Activated gamma-delta T cell treated with anti-CD3 and anti-CD28 coated beads, Interleukin-2, amount 50 U/mL, for 16 hours (primary cell): ENCODE measurements around the gene BTBD2.
"Not testable (repeated sequence)": the region's sequence is repeated elsewhere in the genome, so short reads cannot be mapped to it uniquely, and the experiment has no call there.

Experiments
- DNase-seq: peaks from one replicate; pipeline ENCODE4 v3.0.0-alpha.2; 2020; ENCODE audit warnings: low read depth

BTBD2 gene

DNA sequence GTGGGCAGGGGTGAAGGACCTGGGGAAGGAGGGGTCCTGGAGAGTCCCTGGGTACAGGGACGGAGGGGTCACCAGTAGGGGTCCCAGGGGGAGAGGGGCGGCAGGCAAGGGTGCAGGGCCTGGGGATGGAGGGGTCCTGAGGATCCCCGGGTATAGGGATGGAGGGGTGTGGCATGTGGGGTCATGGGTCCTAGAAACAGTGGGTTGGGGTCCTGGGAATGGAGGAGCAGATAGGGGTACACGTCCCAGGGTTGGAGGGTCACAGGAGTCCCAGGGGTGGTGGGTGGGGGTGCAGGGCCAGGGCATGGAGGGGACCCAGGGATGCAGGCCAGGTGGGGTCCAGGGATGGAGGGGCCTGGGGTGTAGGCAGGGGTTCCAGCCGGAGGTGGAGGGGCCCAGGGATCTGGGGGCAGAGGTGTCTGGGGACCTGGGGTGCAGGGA, 1.4 kb downstream of the BTBD2 start:
- no peak for DNase-seq

DNA sequence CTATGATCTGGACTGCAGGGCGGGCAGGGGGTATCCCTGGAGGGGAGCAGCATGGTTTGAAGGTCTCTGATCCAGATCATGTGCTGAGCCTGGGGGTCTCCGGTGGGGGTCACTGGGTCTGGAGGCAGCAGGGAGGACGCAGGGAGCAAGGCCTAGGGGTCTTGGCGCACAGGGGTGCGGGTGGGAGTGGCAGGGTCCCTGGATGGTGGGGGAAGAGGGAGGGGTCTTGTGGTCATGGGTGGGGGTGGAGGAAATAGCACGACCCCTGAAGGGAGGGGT, 1.9 kb downstream of the BTBD2 start:
- no peak for DNase-seq

DNA sequence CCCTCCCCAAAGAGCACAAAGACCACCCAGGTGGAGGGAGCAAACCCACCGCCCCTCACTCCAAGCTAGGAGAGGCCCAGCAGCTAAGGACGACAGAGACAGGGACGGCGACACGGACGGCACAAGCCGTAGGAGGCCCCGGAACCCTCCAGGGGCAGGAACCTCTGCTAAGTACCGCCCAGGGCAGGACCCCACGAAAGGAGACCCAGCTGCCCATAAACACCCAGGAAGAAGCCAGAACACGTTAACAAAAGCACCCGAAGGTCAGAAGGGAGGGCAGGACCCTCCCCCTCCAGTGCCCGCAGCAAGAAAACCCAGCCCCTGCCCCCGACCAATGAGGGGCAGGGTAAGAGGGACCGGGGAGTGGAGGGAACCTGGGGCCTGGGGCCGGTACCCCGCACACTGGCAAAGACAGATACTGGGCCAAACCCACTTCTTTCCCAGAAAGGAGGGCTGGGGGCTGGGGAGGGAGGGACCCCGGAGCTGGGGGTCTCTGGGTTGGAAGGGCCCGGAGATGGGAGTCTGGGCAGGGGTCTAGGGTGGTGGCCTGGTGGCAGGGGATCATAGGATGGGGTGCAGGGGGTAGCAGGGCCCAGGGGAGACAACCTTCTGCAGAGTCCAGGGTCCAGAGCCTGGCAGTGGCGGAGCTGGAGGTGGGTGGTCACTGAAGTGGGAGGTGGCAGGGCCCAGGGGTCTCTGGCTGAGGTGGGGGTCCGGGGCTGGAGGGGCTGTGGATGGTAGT, 2.4 kb downstream of the BTBD2 start:
- no peak for DNase-seq

DNA sequence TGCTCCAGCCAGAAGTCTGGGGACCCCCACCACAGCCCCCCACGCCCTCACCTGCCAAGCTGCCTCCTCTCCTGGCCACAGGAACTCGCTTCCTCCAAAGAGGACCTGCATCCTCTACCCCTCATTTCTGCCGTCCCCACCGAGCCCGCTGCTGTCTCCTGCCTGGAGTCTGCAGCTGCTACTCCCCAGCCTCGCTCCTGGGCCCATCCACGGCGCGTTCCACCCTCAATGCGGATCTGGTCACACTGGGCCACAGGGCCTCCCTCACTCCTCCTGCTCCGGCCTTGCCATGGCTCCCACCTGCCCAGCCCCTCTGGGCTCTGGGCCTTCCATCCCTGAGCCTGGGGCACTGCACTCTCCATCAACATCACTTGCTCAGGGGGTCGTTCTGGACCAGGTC, 4.3 kb downstream of the BTBD2 start:
- no peak for DNase-seq

DNA sequence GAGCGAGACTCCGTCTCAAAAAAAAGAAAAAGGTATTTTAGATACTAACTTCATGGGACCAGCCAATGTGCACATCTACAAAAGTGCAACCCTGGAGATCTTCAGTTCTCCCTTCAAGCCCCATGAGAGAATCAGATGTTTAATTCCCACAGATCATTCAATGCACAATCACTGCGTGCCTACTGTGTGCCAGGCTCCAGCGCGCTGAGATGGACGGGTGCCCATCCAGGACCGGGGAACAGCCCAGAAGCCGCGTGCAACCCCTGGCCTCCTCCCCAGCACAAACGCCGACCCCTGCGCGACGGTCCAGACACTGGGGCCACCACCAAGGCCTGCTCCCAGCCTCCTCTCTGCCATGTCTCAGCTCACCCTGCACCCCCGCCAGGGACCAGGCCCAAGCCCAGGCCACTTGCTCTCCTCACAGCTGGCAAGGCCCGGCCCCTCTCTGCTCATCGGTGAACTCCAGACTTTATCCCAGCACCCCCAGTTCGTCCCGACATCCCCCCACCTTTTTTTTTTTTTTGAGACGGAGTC, 5.3 kb downstream of the BTBD2 start:
- no peak for DNase-seq

GRCh38 chr19:2003874-2004273, 11.6 kb downstream of the BTBD2 start:
- DNase-seq, result no peak

DNA sequence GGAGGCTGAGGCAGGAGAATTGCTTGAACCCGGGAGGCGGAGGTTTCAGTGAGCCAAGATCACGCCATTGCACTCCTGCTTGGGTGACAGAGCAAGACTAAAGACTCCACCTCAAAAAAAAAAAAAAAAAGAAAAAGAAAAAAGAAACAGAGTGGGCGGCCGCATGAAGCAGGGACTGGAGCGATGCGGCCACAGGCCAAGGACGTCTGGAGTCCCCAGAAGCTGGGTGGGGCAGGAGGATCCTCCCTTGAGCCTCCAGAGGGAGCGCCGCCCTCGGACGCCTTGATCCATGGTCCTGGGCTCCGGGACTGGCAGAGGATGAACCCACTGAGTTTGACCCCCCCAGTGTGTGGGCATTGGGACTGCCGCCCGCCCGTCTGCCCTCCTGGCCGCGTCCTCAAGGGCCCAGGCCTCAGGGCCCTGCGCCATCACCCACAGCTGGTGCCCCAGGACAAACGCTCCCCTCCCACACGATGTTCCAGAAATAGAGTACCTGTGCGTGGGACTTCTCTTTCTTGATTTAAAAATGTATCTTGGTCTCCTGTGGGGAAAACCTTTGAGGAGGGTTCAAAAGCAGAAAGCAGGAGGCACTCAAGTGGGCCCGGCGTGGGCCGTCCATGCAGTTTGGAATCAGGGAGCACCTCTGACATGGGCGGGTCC, 15.5 kb downstream of the BTBD2 start:
- DNase-seq, result no peak

DNA sequence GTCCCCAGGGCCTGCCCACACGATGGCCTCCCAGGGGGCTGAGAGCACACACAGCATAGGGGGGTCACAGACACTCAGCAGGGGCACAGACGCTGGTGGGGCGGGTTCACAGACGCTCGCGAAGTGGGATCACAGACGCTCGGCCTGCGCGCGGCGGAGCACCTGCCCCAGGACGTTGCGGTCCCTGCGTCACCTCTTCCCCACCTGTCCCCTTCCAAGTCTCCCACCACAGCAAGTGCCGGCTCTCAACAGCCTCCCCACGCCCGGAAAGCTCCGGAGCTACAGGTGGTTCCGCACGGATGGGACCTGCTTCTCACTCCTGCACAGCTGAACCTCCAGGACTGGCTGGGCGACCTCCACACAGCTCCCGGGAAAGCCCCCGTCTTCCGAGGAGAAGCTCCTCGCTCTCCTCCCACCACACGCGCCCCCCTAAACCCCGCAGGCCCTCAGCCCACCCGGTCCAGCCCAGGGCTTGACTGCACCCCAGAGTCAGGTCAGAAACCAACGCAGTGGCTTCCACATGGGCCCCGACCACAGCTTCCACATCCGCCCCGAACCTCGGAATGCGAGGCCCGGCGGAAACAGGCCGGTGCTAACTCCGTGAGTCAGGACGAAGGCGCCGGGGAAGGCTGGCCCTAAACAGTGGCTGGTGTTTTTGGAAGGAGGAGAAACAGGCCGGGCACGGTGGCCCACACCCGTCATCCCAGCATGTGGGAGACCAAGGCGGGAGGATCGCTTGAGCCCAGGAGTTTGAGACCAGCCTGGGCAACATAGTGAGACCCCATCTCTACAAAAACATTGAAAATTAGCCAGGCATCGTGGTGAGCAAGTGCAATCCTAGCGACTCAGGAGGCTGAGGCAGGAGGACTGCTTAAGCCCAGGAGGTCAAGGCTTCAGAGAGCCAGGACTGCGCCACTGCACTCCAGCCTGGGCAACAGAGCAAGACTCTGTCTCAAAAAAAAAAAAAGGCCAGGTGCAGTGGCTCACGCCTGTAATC, 16.5 kb downstream of the BTBD2 start:
- no peak for DNase-seq

DNA sequence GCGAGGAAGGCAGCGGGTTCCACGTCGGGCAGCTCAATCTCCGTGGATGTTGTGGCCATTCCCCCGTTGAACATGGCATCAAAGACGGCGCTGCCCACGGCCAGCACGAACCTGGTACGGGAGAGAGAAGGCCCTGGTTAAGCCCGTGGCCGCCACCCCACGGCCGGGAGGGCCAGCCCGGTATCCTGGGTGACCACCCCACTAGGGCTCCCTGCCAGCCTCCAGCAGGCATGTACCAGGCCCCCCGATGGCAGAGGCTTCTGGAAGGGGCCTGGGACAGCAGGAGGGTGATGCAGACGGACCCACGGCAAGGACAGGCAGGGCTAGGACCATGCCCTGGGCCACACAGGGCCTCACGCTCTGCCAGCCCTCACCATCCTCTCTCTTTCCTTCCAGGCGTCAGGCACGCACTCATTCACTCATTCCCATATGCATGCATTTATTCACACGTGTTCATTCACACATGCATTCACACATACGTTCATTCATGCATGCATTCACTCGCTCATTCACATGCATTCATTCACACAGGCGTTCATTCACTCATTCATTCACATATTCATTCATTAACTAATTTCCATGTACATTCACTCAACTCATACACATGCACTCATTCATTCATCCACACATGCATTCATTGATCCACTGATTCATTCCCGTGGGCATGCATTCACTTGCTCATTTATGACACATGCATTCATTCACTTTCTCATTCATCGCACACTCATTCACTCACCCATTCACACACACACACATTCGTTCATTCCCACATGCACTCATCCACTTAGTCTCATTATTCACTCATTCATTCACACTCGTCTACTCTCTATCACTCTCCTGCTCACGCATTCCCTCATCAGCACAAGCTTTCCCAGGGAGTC, 17.9 kb downstream of the BTBD2 start:
- DNase-seq, result no peak

DNA sequence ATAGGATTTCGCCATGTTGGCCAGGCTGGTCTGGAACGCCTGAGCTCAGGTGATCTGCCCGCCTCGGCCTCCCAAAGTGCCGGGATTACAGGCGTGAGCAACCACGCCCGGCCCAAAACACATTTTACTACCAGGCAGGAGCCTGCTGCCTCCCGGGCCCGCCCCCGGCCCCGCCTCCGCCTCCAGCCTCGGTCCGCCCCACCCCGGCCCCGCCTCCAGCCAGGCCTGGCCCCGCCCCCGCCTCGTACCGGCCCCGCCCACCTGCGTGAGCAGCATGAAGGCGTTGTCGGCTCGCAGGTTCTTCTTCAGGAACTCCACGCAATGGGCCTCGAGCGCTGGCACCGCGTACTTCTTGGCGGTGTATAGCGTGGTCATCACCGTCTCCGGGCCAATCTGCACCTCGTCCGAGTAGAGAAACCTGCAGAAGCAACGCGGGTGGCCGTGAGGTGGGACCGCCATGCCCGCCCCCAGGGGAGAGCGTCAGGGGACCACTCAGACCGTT, 22.7 kb downstream of the BTBD2 start:
- no peak for DNase-seq

GRCh38 chr19:1991018-1991913, 24.2 kb downstream of the BTBD2 start:
- no peak for DNase-seq

DNA sequence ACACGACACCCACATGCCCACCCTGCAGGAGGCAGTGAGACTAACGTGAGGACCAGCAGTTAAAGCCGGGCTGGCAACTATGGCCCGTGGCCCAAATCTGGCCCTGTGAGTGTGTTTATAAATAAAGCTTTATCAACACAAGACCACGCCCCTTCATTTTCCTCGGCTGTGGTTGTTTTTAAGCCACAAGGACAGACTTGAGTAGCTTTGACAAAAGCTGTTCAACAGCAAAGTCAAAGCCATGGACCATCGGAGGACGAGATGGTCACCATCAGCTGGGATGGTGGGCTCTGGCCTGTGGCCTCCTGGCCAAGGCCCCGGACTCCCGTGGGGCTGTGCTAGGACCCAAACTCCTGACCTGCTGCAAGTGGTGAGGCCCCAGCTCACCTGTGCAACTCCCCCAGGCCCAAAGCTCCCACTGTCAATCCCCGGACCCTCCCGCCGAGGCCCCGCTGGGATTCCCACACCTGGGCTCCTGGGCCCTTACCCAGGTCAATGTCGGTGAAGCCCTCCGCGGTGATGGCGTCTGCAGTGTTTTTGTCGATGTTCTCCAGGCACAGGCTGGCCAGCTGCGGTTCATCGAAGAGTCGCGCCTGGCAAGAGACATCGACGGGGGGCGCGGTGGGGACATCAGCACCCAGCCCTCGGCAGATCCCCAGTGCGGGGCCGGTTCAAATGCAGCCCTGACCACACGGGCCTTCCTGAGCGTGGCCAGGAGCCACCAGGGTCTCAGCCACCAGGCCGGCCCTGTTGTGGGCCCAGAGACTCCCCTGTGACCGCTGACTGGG, 25.1 kb downstream of the BTBD2 start:
- DNase-seq, result no peak

- no peak for DNase-seq
Measured at GRCh38 chr19:1989513-1990229, 25.8 kb downstream of the BTBD2 start.

GRCh38 chr19:1988464-1988863, 27.1 kb downstream of the BTBD2 start:
- not testable (repeated sequence) for DNase-seq

DNA sequence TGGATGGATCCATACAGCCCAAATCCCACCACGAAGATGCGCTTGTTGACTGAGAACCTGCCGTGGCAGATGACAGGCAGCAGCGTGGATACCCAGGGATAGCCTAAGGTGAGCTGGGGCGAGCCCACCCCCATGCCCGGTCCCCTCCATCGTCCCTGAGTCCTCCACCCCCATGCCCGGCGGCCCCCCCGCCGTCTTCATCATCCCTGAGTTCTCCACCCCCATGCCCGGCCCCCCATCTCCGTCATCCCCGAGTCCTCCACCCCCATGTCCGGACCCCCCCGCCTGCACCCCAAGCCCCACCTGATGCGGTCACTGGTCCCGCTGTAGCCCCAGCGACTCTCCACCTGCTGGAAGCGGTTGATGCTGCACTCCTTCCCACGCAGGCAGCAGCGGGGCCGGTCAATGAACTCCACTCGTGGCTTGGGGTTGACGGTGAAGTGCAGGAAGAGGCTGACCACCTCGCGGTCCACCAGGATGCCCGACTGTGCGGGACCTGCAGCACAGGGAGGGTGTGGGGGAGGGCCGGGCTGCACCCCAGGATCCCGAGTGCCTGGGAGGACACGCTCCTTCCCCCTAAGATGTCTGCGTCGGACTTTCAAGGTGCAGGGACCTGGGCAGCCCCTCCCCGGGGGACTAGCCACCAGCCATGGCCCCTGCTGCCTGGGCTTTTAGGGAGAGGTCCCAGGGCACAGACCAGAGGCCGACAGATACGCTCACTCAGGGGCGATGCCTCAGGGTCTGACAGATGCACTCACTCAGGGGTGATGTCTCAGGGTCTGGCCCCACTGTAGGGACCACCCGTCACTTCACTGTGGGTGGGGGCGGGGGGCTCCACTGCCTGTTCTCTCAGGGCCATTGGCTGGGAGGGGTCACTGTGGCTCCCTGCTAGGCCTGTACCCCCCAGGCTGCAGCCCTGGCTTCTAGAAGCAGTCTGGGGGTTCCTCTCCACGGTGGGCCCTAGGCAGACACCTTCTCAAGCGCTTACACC, 28.0 kb downstream of the BTBD2 start:
- no peak for DNase-seq

- no peak for DNase-seq
Measured at GRCh38 chr19:1986357-1987162, 29.0 kb downstream of the BTBD2 start.
